ENCODE measurements around the gene UGT1A7. TPM values are rescaled to one million over a fixed set of nuclear protein-coding genes. Genes with fewer than 3 reads are reported as not detected.
"Not testable (repeated sequence)": the region's sequence is repeated elsewhere in the genome, so short reads cannot be mapped to it uniquely, and the experiment has no call there.

UGT1A7 gene
- total RNA-seq, 3 donors from 2014 or later = 0.10 TPM; not detected in 2

- H3K9me3 Mint-ChIP-seq = no peaks in the 10 kb centered on the region
- H3K36me3 Mint-ChIP-seq (ENCODE audit: insufficient read depth) = no peaks in the 10 kb centered on the region
- no peak for ATAC-seq
- H3K27me3 Mint-ChIP-seq (ENCODE audit: low read depth) = peaks cover 7% of the 10 kb centered on the region
- H3K4me3 Mint-ChIP-seq = no peak overlapping the region
- no peaks in the 10 kb centered on the region for H3K4me1 Mint-ChIP-seq (ENCODE audit: low read depth)
- DNase-seq = no peak
These were observed 10.0 kb downstream of the UGT1A7 start for GRCh38 chr2:233691443-233692433.

GRCh38 chr2:233692648-233693047 lies 10.9 kb downstream of the UGT1A7 start, which contains the start of gene UGT1A6:
Gene UGT1A6 (plus strand): TSS chr2:233692890. CDS start chr2:233693005, 115 bp downstream.
- Mint-ChIP-seq H3K9me3 (no peaks in the 10 kb centered on the region), H3K4me1 (ENCODE audit: low read depth) (no peaks in the 10 kb centered on the region), H3K27me3 (ENCODE audit: low read depth) (peaks cover 10% of the 10 kb centered on the region), H3K4me3 (no peak within 1 kb of the TSS), H3K36me3 (ENCODE audit: insufficient read depth) (no peaks in the 10 kb centered on the region)
- ATAC-seq (no peak), DNase-seq (no peak)

- H3K4me1 Mint-ChIP-seq (ENCODE audit: low read depth) = no peaks in the 10 kb centered on the region
- DNase-seq (no peak), ATAC-seq (no peak)
- no peaks in the 10 kb centered on the region for H3K36me3 Mint-ChIP-seq (ENCODE audit: insufficient read depth)
- H3K9me3 Mint-ChIP-seq = no peaks in the 10 kb centered on the region
- H3K27me3 Mint-ChIP-seq (ENCODE audit: low read depth) = peaks cover 9% of the 10 kb centered on the region
- H3K4me3 Mint-ChIP-seq = no peak overlapping the region
These were observed 12.3 kb downstream of the UGT1A7 start for GRCh38 chr2:233693963-233694362.

- DNase-seq (no peak), ATAC-seq (no peak)
- no peaks in the 10 kb centered on the region for H3K36me3 Mint-ChIP-seq (ENCODE audit: insufficient read depth)
- H3K4me3 Mint-ChIP-seq = no peak overlapping the region
- no peaks in the 10 kb centered on the region for H3K4me1 Mint-ChIP-seq (ENCODE audit: low read depth)
- H3K9me3 Mint-ChIP-seq = no peaks in the 10 kb centered on the region
- peaks cover 6% of the 10 kb centered on the region for H3K27me3 Mint-ChIP-seq (ENCODE audit: low read depth)
These were observed 17.0 kb downstream of the UGT1A7 start for GRCh38 chr2:233698740-233699139.

GRCh38 chr2:233699424-233700027 lies 17.8 kb downstream of the UGT1A7 start:
- peaks cover 6% of the 10 kb centered on the region for H3K27me3 Mint-ChIP-seq (ENCODE audit: low read depth)
- no peaks in the 10 kb centered on the region for H3K9me3 Mint-ChIP-seq
- ATAC-seq = no peak
- DNase-seq = no peak
- no peaks in the 10 kb centered on the region for H3K36me3 Mint-ChIP-seq (ENCODE audit: insufficient read depth)
- no peaks in the 10 kb centered on the region for H3K4me1 Mint-ChIP-seq (ENCODE audit: low read depth)
- no peak overlapping the region for H3K4me3 Mint-ChIP-seq

- no peak for DNase-seq
- Mint-ChIP-seq H3K27me3 (ENCODE audit: low read depth) (peaks cover 6% of the 10 kb centered on the region), H3K36me3 (ENCODE audit: insufficient read depth) (no peaks in the 10 kb centered on the region), H3K9me3 (no peaks in the 10 kb centered on the region), H3K4me3 (no peak overlapping the region), H3K4me1 (ENCODE audit: low read depth) (no peaks in the 10 kb centered on the region)
- no peak for ATAC-seq
These were observed 18.4 kb downstream of the UGT1A7 start for GRCh38 chr2:233700028-233700635.

- not testable (repeated sequence) for H3K4me1 Mint-ChIP-seq (ENCODE audit: low read depth); H3K4me3 Mint-ChIP-seq; H3K27me3 Mint-ChIP-seq (ENCODE audit: low read depth); ATAC-seq; H3K9me3 Mint-ChIP-seq; H3K36me3 Mint-ChIP-seq (ENCODE audit: insufficient read depth); DNase-seq
These were observed 19.1 kb downstream of the UGT1A7 start for GRCh38 chr2:233700842-233701241.

- ATAC-seq = no peak
- DNase-seq = no peak
- no peak overlapping the region for H3K4me3 Mint-ChIP-seq
- no peaks in the 10 kb centered on the region for H3K4me1 Mint-ChIP-seq (ENCODE audit: low read depth)
- no peaks in the 10 kb centered on the region for H3K9me3 Mint-ChIP-seq
- peaks cover 5% of the 10 kb centered on the region for H3K27me3 Mint-ChIP-seq (ENCODE audit: low read depth)
- no peaks in the 10 kb centered on the region for H3K36me3 Mint-ChIP-seq (ENCODE audit: insufficient read depth)
These were observed 20.5 kb downstream of the UGT1A7 start for GRCh38 chr2:233702238-233702637.

- no peaks in the 10 kb centered on the region for H3K36me3 Mint-ChIP-seq (ENCODE audit: insufficient read depth)
- ATAC-seq = no peak
- peaks cover 4% of the 10 kb centered on the region for H3K27me3 Mint-ChIP-seq (ENCODE audit: low read depth)
- no peak for DNase-seq
- no peaks in the 10 kb centered on the region for H3K9me3 Mint-ChIP-seq
- no peak overlapping the region for H3K4me3 Mint-ChIP-seq
- H3K4me1 Mint-ChIP-seq (ENCODE audit: low read depth) = no peaks in the 10 kb centered on the region
These were observed 24.3 kb downstream of the UGT1A7 start for GRCh38 chr2:233705911-233706506.

GRCh38 chr2:233706720-233707119 lies 25.0 kb downstream of the UGT1A7 start:
- DNase-seq (no peak), ATAC-seq (no peak)
- no peaks in the 10 kb centered on the region for H3K36me3 Mint-ChIP-seq (ENCODE audit: insufficient read depth)
- no peak overlapping the region for H3K4me3 Mint-ChIP-seq
- no peaks in the 10 kb centered on the region for H3K4me1 Mint-ChIP-seq (ENCODE audit: low read depth)
- peaks cover 8% of the 10 kb centered on the region for H3K27me3 Mint-ChIP-seq (ENCODE audit: low read depth)
- no peaks in the 10 kb centered on the region for H3K9me3 Mint-ChIP-seq

- no peaks in the 10 kb centered on the region for H3K4me1 Mint-ChIP-seq (ENCODE audit: low read depth)
- no peak overlapping the region for H3K4me3 Mint-ChIP-seq
- H3K9me3 Mint-ChIP-seq = no peaks in the 10 kb centered on the region
- DNase-seq = no peak
- ATAC-seq = no peak
- peaks cover 8% of the 10 kb centered on the region for H3K27me3 Mint-ChIP-seq (ENCODE audit: low read depth)
- H3K36me3 Mint-ChIP-seq (ENCODE audit: insufficient read depth) = no peaks in the 10 kb centered on the region
These were observed 26.4 kb downstream of the UGT1A7 start for GRCh38 chr2:233707940-233708644.

- Mint-ChIP-seq H3K36me3 (ENCODE audit: insufficient read depth) (no peaks in the 10 kb centered on the region), H3K4me1 (ENCODE audit: low read depth) (no peaks in the 10 kb centered on the region), H3K27me3 (ENCODE audit: low read depth) (peaks cover 13% of the 10 kb centered on the region), H3K4me3 (no peak overlapping the region), H3K9me3 (no peaks in the 10 kb centered on the region)
- ATAC-seq (no peak), DNase-seq (no peak)
These were observed 27.2 kb downstream of the UGT1A7 start for GRCh38 chr2:233708942-233709341.

- Mint-ChIP-seq H3K27me3 (ENCODE audit: low read depth) (peaks cover 19% of the 10 kb centered on the region), H3K36me3 (ENCODE audit: insufficient read depth) (no peaks in the 10 kb centered on the region), H3K4me1 (ENCODE audit: low read depth) (no peaks in the 10 kb centered on the region), H3K9me3 (no peaks in the 10 kb centered on the region), H3K4me3 (no peak overlapping the region)
- DNase-seq (peak; percentile 56), ATAC-seq (peak in 1 of 2 donors; percentile 76)
These were observed 29.8 kb downstream of the UGT1A7 start for GRCh38 chr2:233711312-233712008.

Measured in activated T-cell treated with anti-CD3 and anti-CD28 coated beads, Interleukin-2, amount 50 U/mL, for 4 hours (primary cell).